ENCODE measurements around the gene TST. TPM values are rescaled to one million over a fixed set of nuclear protein-coding genes. Genes with fewer than 3 reads are reported as not detected.

TST gene
- total and polyA plus RNA-seq, 10 of the 15 experiments (the other 5 are each of a cell fraction or from before 2014, with no cell fraction given): 2.4 to 24.6 (median 10.4) TPM

- TF ChIP-seq TCF7 (IDR thresholded peaks at IDR 0.05; ENCODE audit: borderline replicate concordance): no peak
- TF ChIP-seq ZNF622 (IDR thresholded peaks at IDR 0.05): no peak
- TF ChIP-seq NKRF (conservative IDR thresholded peaks at IDR 0.05): peak; percentile 61; the same call in 1 of the 2 replicates
- no peak for TF ChIP-seq RBBP5 (conservative IDR thresholded peaks at IDR 0.05)
- TF ChIP-seq CTCF (IDR thresholded peaks at IDR 0.05 in 2 of 3, conservative IDR thresholded peaks at IDR 0.05 in 1 of 3; ENCODE audit: control insufficient read depth in 2 of 3, extremely low read depth in 1 of 3, insufficient read depth in 1 of 3, low read depth in 3 of 3, low read length in 3 of 3): peak in 2 of 3 experiments; percentile 5 to 6; a peak in 1 of 6 replicates
- TF ChIP-seq GATAD2B (conservative IDR thresholded peaks at IDR 0.05; ENCODE audit: low read depth): peak; percentile 68; the same call in 1 of the 2 replicates
- no peak for TF ChIP-seq IRF4 (IDR thresholded peaks at IDR 0.05; ENCODE audit: low read depth, low read length)
- no peak for TF ChIP-seq TARDBP (IDR thresholded peaks at IDR 0.05; ENCODE audit: borderline replicate concordance)
- TF ChIP-seq ESRRA (IDR thresholded peaks at IDR 0.05; ENCODE audit: low read length): no peak
- no peak for TF ChIP-seq KLF5 (IDR thresholded peaks at IDR 0.05; ENCODE audit: partially characterized antibody)
- TF ChIP-seq SMC3 (IDR thresholded peaks at IDR 0.05; ENCODE audit: borderline replicate concordance, low read length): no peak
- TF ChIP-seq BCL3 (IDR thresholded peaks at IDR 0.05; ENCODE audit: borderline replicate concordance, insufficient read depth, low read depth, low read length, poor library complexity, severe bottlenecking): no peak
- TF ChIP-seq SREBF2 (IDR thresholded peaks at IDR 0.05; ENCODE audit: low read length): no peak
- TF ChIP-seq EZH2 (IDR thresholded peaks at IDR 0.05; ENCODE audit: borderline replicate concordance, control insufficient read depth, low read depth, low read length): no peak
- no peak for TF ChIP-seq FOXK2 (IDR thresholded peaks at IDR 0.05)
- no peak for TF ChIP-seq RUNX3 (IDR thresholded peaks at IDR 0.05; ENCODE audit: low read length)
- no peak for TF ChIP-seq MTA2 (IDR thresholded peaks at IDR 0.05; ENCODE audit: low read depth)
- TF ChIP-seq SIN3A (IDR thresholded peaks at IDR 0.05; ENCODE audit: low read depth, low read length): peak; percentile 33; the same call in 1 of the 2 replicates
- TF ChIP-seq RELB (IDR thresholded peaks at IDR 0.05; ENCODE audit: low read depth): no peak
- TF ChIP-seq BRCA1 (IDR thresholded peaks at IDR 0.05; ENCODE audit: low read depth, low read length): no peak
- TF ChIP-seq YY1 (IDR thresholded peaks at IDR 0.05; ENCODE audit: low read depth, low read length): peak; percentile 81
- no peak for TF ChIP-seq ETV6 (conservative IDR thresholded peaks at IDR 0.05 in 1 of 2, IDR thresholded peaks at IDR 0.05 in 1 of 2; ENCODE audit: borderline replicate concordance in 1 of 2, low read depth in 1 of 2)
- no peak for TF ChIP-seq NR2C2 (IDR thresholded peaks at IDR 0.05; ENCODE audit: borderline replicate concordance, control insufficient read depth, insufficient read length, low read depth)
Measured at GRCh38 chr22:37051391-37052385, 32.4 kb upstream of the TST start, which contains the start of gene KCTD17 (continued).
